H1 (cell line): ENCODE results near the gene RAET1L. TPM values are rescaled to one million over a fixed set of nuclear protein-coding genes. Genes with fewer than 3 reads are reported as not detected.

Experiments
- CTCF ChIA-PET: fragments of 300-600 bp; sonication (Branson Sonifier 250); formaldehyde crosslinking; loops from one replicate; lab custom pipeline; 2021; ENCODE audit not compliant: partially characterized antibody; lab: Charles Lee
- POLR2A ChIA-PET: fragments of 300-600 bp; sonication (Branson Sonifier 250); formaldehyde crosslinking; loops from one replicate; lab custom pipeline; 2021; ENCODE audit warnings: inconsistent platforms; ENCODE audit not compliant: partially characterized antibody; lab: Charles Lee
- DNase-seq, 2 experiments: peaks; one replicate each; pipeline versions ENCODE4 v3.0.0 to v3.0.0-alpha.2; 2010 to 2022; ENCODE audit warnings: low spot score in 2 of 2, low read depth in 1 of 2, mixed read lengths in 1 of 2
- FAIRE-seq: peaks from 2 replicates; lab custom pipeline; 2011; peaks lifted over from hg19 to GRCh38; lab: Jason Lieb, UNC
- H2AFZ ChIP-seq: 2 replicates; pipeline ENCODE4 v1.8.1; 2012; ENCODE audit warnings: low read length, inconsistent platforms
- H2AK5ac ChIP-seq: 2 replicates; pipeline ENCODE4 v1.6.1; 2013; ENCODE audit warnings: low read depth, low read length
- H2BK120ac ChIP-seq: replicated peaks from 2 replicates; pipeline ENCODE3; 2013; ENCODE audit warnings: low read depth, low read length, inconsistent platforms
- H2BK12ac ChIP-seq: 2 replicates; pipeline ENCODE4 v1.6.1; 2013; ENCODE audit warnings: low read depth, low read length
- H2BK15ac ChIP-seq: 2 replicates; pipeline ENCODE4 v1.6.1; 2013; ENCODE audit warnings: low read length
- H2BK20ac ChIP-seq: 2 replicates; pipeline ENCODE4 v1.6.1; 2013; ENCODE audit warnings: low read length
- H2BK5ac ChIP-seq: 2 replicates; pipeline ENCODE4 v1.6.1; 2013; ENCODE audit warnings: low read depth, low read length
- H3K14ac ChIP-seq: 2 replicates; pipeline ENCODE4 v1.6.1; 2013; ENCODE audit warnings: inconsistent platforms; ENCODE audit not compliant: insufficient read length
- H3K18ac ChIP-seq: 2 replicates; pipeline ENCODE4 v1.6.1; 2013; ENCODE audit warnings: low read length; ENCODE audit errors: extremely low read depth
- H3K23ac ChIP-seq: 2 replicates; pipeline ENCODE4 v1.6.1; 2013; ENCODE audit warnings: inconsistent platforms; ENCODE audit not compliant: insufficient read length
- H3K23me2 ChIP-seq: 2 replicates; pipeline ENCODE4 v1.6.1; 2013; ENCODE audit warnings: low read depth, low read length
- H3K27ac ChIP-seq: 2 replicates; pipeline ENCODE4 v1.6.1; 2011; ENCODE audit warnings: low read depth, low read length, inconsistent platforms
- H3K27me3 ChIP-seq, 4 experiments: replicated peaks in 1 of 4; 1 replicate in 1 of 4; 2 replicates in 3 of 4; pipeline versions ENCODE4 v1.6.1 to v1.8.1; 2011 to 2013; ENCODE audit warnings: low read length in 3 of 4, mild to moderate bottlenecking in 3 of 4, inconsistent platforms in 2 of 4, mixed read lengths in 2 of 4, moderate library complexity in 1 of 4; ENCODE audit not compliant: control insufficient read depth in 3 of 4, insufficient read depth in 3 of 4; ENCODE audit errors: extremely low read depth in 1 of 4
- H3K36me3 ChIP-seq, 4 experiments: 2 replicates each; pipeline versions ENCODE4 v1.6.1 to v1.8.1; 2011 to 2013; ENCODE audit warnings: mild to moderate bottlenecking in 4 of 4, low read length in 3 of 4, moderate library complexity in 2 of 4, control low read depth in 1 of 4, inconsistent platforms in 1 of 4; ENCODE audit not compliant: insufficient read depth in 4 of 4, control insufficient read depth in 2 of 4
- H3K4ac ChIP-seq: replicated peaks from 2 replicates; pipeline ENCODE3; 2013; ENCODE audit warnings: low read length, low read depth, mixed read lengths, inconsistent platforms; ENCODE audit not compliant: insufficient read length
- H3K4me1 ChIP-seq, 4 experiments: replicated peaks in 1 of 4; 1 replicate in 1 of 4; 2 replicates in 3 of 4; pipeline versions ENCODE4 v1.6.1 to v1.8.1; 2011 to 2013; ENCODE audit warnings: low read length in 3 of 4, inconsistent platforms in 2 of 4, mixed read lengths in 1 of 4; ENCODE audit not compliant: insufficient read depth in 4 of 4, control insufficient read depth in 3 of 4
- H3K4me2 ChIP-seq, 2 experiments: 2 replicates each; pipeline versions ENCODE4 v1.6.1 to v1.8.1; 2011 to 2013; ENCODE audit warnings: low read depth in 2 of 2, low read length in 2 of 2, control low read depth in 1 of 2, inconsistent platforms in 1 of 2, mild to moderate bottlenecking in 1 of 2; ENCODE audit not compliant: insufficient read depth in 1 of 2
- H3K4me3 ChIP-seq, 4 experiments: fragments of 200-600, 300-600 bp in 1 of 4; sonication (generic), shearing (Covaris generic), sonication (Bioruptor Twin) in 1 of 4; 2 replicates each; pipeline versions ENCODE4 v1.5.1 to v1.8.1; 2011 to 2016; ENCODE audit warnings: low read length in 4 of 4, low read depth in 3 of 4, control low read depth in 2 of 4, inconsistent platforms in 2 of 4, mild to moderate bottlenecking in 2 of 4, mixed read lengths in 1 of 4, moderate library complexity in 1 of 4; ENCODE audit not compliant: insufficient read depth in 2 of 4; ENCODE audit errors: extremely low read depth in 1 of 4
- H3K56ac ChIP-seq: replicated peaks from 2 replicates; pipeline ENCODE3; 2013; ENCODE audit warnings: low read depth, mild to moderate bottlenecking, mixed read lengths, low read length, inconsistent platforms; ENCODE audit not compliant: insufficient read length
- H3K79me1 ChIP-seq: 2 replicates; pipeline ENCODE4 v1.6.1; 2013; ENCODE audit warnings: low read depth, low read length, control low read depth
- H3K79me2 ChIP-seq, 2 experiments: 2 replicates each; pipeline versions ENCODE4 v1.6.1 to v1.8.1; 2012 to 2013; ENCODE audit warnings: low read length in 2 of 2, mild to moderate bottlenecking in 2 of 2, inconsistent platforms in 1 of 2; ENCODE audit not compliant: insufficient read depth in 2 of 2, control insufficient read depth in 1 of 2
- H3K9ac ChIP-seq, 4 experiments: replicated peaks in 1 of 4; 1 replicate in 1 of 4; 2 replicates in 3 of 4; pipeline versions ENCODE4 v1.6.1 to v1.8.1; 2011 to 2013; ENCODE audit warnings: low read depth in 3 of 4, low read length in 3 of 4, control low read depth in 2 of 4, mild to moderate bottlenecking in 2 of 4, moderate library complexity in 2 of 4, inconsistent platforms in 1 of 4; ENCODE audit errors: extremely low read depth in 1 of 4
- H3K9me3 ChIP-seq, 2 experiments: 2 replicates each; pipeline versions ENCODE4 v1.6.1 to v1.8.1; 2012 to 2013; ENCODE audit warnings: mild to moderate bottlenecking in 2 of 2, moderate library complexity in 2 of 2, control low read depth in 1 of 2, inconsistent platforms in 1 of 2, low read depth in 1 of 2, low read length in 1 of 2, mixed read lengths in 1 of 2; ENCODE audit not compliant: insufficient read depth in 2 of 2
- H4K20me1 ChIP-seq, 2 experiments: replicated peaks in 1 of 2; 2 replicates each; pipeline versions ENCODE3 to v1.8.1; 2011 to 2013; ENCODE audit warnings: inconsistent platforms in 2 of 2, low read length in 2 of 2, mild to moderate bottlenecking in 1 of 2; ENCODE audit not compliant: insufficient read depth in 2 of 2, control insufficient read depth in 1 of 2
- H4K5ac ChIP-seq: 2 replicates; pipeline ENCODE4 v1.6.1; 2013; ENCODE audit warnings: low read length, low read depth, mixed read lengths, inconsistent platforms; ENCODE audit not compliant: insufficient read length
- H4K8ac ChIP-seq: 2 replicates; pipeline ENCODE4 v1.8.0; 2013; ENCODE audit warnings: mild to moderate bottlenecking, moderate library complexity, low read length, inconsistent platforms; ENCODE audit not compliant: insufficient read depth; ENCODE audit errors: extremely low read depth
- H4K91ac ChIP-seq: replicated peaks from 2 replicates; pipeline ENCODE3; 2013; ENCODE audit warnings: low read length, mixed read lengths, inconsistent platforms; ENCODE audit not compliant: insufficient read length
- KDM5A ChIP-seq: fragments of 200-600 bp; IDR thresholded peaks from 2 replicates; pipeline ENCODE4 v1.7.1; 2012; ENCODE audit warnings: mild to moderate bottlenecking, low read length, inconsistent platforms, mixed read lengths
- RAD21 ChIP-seq, 2 experiments: IDR thresholded peaks in 1 of 2; conservative IDR thresholded peaks in 1 of 2; 2 replicates each; pipeline ENCODE4 v1.6.1; 2011; ENCODE audit warnings: low read depth in 2 of 2, low read length in 2 of 2, improper control_type of control experiment in 1 of 2, inconsistent platforms in 1 of 2, mild to moderate bottlenecking in 1 of 2, moderate library complexity in 1 of 2
- TAF7 ChIP-seq: optimal IDR thresholded peaks from 2 replicates; pipeline ENCODE3; 2011; ENCODE audit warnings: low read depth, mild to moderate bottlenecking, inconsistent platforms, low read length, moderate library complexity, borderline replicate concordance
- WGBS, 2 experiments: shearing (Covaris generic) in 1 of 2; methylation state at CpG; one replicate each; pipeline versions ENCODE4 v1.1.6 to v1.1.7; 2013 to 2015; ENCODE audit warnings: low lambda C conversion rate in 2 of 2, mixed read lengths in 2 of 2, inconsistent platforms in 1 of 2, low coverage in 1 of 2, missing lambda C conversion rate in 1 of 2; ENCODE audit not compliant: insufficient replicate concordance in 2 of 2, insufficient coverage in 1 of 2, insufficient read length in 1 of 2; ENCODE audit errors: extremely low coverage in 1 of 2, missing lambda C conversion rate in 1 of 2; 5-methylcytosine and 5-hydroxymethylcytosine counted together
- polyA plus RNA-seq, 7 experiments: library from polyadenylated mRNA; depleted of rRNA in 3 of 7; stranded (reverse) in 5 of 7; unstranded in 2 of 7; fragments of >200 nt in 5 of 7; fragments of 200-250 nt in 2 of 7; gene quantifications; 1 replicate in 5 of 7; 2 replicates in 1 of 7; 4 replicates in 1 of 7; pipeline versions ENCODE4 v1.2.1 to v1.2.3, GENCODE V29; 2011 to 2013; ENCODE audit warnings: missing spikeins in 2 of 7, mixed read lengths in 2 of 7
- total RNA-seq: library from RNA; stranded (reverse); fragmentation: NEBNext Ultra II Directional; extraction: Animal tissue kit (Norgen Biotek cat#: 25700); gene quantifications from 2 replicates; pipeline ENCODE4 v1.2.1, GENCODE V29; 2021
- TF ChIP-seq, protein P1 (sequence below), 3 experiments: IDR thresholded peaks; 1 replicate in 2 of 3; 2 replicates in 1 of 3; pipeline versions ENCODE4 v1.5.1 to v1.6.1; 2011; ENCODE audit warnings: low read length in 3 of 3, mild to moderate bottlenecking in 3 of 3, inconsistent platforms in 2 of 3, low read depth in 1 of 3, moderate library complexity in 1 of 3; ENCODE audit not compliant: insufficient read depth in 1 of 3; ENCODE audit errors: control extremely low read depth in 1 of 3

The RAET1L gene
- total and polyA plus RNA-seq, 2 of the 8 experiments (the other 6 are each of a cell fraction or from before 2014, with no cell fraction given): not detected

DNA sequence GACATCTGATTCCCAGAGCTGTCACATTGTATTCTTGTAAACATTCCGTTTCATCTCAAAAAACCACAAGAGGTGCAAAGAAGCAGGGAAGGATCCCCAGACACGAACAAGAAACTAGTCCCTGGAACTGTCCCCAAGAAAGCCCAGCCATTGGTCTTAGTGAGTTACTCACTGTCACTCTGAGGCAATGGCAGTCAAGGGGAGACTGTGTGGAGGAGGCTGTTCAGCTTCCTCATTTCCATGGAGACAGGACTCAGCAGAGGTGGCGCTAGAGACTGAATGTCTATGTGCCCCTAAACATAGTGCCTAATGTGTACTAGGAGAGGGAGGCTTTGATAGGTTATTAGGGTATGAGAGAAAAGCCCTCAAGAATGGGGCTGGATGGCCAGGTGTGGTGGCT, 50.5 kb downstream of the RAET1L start:
- Histone ChIP-seq H2AFZ (no peak overlapping the region), H4K91ac (no peak overlapping the region), H3K79me2 (no peaks in the 10 kb centered on the region), H3K36me3 (no peaks in the 10 kb centered on the region), H3K23ac (no peak overlapping the region), H4K5ac (no peak overlapping the region), H3K4me1 (no peaks in the 10 kb centered on the region), H3K14ac (no peak overlapping the region), H3K27me3 (peaks cover 3 to 43% (median 20%) of the 10 kb centered on the region in 4 experiments), H4K8ac (no peak overlapping the region), H2BK20ac (no peak overlapping the region), H2BK15ac (no peak overlapping the region), H3K4me3 (no peak overlapping the region), H2BK5ac (no peak overlapping the region), H3K4ac (no peak overlapping the region), H3K9me3 (no peaks in the 10 kb centered on the region), H2AK5ac (no peak overlapping the region), H2BK120ac (no peak overlapping the region)
- CTCF ChIA-PET: interaction anchor here (0.8 to 1.2 kb wide), 3 partner anchors 11 to 32 kb away, joined by 3 to 4 read pairs (median 4); partner anchors contain the start of gene ULBP1
- POLR2A ChIA-PET: no interaction called here
- WGBS, 2 experiments: 45% methylated on average over 3 of the region's 3 CpGs; no CpG with 5 or more reads in 1 of the 2 experiments
- peak in 1 of 2 experiments; percentile 11; a peak in 1 of 4 replicates for TF ChIP-seq RAD21 (IDR thresholded peaks at IDR 0.05 in 1 of 2, conservative IDR thresholded peaks at IDR 0.05 in 1 of 2; ENCODE audit: low read depth in 2 of 2, low read length in 2 of 2)
- no peak for TF ChIP-seq TAF7
- TF ChIP-seq KDM5A: no peak
- TF ChIP-seq, protein P1, sequence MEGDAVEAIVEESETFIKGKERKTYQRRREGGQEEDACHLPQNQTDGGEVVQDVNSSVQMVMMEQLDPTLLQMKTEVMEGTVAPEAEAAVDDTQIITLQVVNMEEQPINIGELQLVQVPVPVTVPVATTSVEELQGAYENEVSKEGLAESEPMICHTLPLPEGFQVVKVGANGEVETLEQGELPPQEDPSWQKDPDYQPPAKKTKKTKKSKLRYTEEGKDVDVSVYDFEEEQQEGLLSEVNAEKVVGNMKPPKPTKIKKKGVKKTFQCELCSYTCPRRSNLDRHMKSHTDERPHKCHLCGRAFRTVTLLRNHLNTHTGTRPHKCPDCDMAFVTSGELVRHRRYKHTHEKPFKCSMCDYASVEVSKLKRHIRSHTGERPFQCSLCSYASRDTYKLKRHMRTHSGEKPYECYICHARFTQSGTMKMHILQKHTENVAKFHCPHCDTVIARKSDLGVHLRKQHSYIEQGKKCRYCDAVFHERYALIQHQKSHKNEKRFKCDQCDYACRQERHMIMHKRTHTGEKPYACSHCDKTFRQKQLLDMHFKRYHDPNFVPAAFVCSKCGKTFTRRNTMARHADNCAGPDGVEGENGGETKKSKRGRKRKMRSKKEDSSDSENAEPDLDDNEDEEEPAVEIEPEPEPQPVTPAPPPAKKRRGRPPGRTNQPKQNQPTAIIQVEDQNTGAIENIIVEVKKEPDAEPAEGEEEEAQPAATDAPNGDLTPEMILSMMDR (IDR thresholded peaks at IDR 0.05; ENCODE audit: control extremely low read depth in 1 of 3, insufficient read depth in 1 of 3, low read depth in 1 of 3, low read length in 3 of 3): peak in 1 of 3 experiments; percentile 4; a peak in 1 of 4 replicates
- TF ChIP-seq, all 59 proteins: peak for 2
- Histone ChIP-seq H2BK12ac (no peak overlapping the region), H3K18ac (no peak overlapping the region), H3K23me2 (no peaks in the 10 kb centered on the region; the same call in 1 of the 2 replicates), H3K27ac (no peak overlapping the region), H3K79me1 (no peaks in the 10 kb centered on the region), H3K4me2 (no peak overlapping the region), H4K20me1 (peaks cover 0 to 1% of the 10 kb centered on the region in 2 experiments), H3K9ac (no peak overlapping the region), H3K56ac (no peak overlapping the region)
- FAIRE-seq (no peak), DNase-seq (peak in 1 of 2 experiments; percentile 38)
